ENCODE measurements around the gene GNAT2.

DNA sequence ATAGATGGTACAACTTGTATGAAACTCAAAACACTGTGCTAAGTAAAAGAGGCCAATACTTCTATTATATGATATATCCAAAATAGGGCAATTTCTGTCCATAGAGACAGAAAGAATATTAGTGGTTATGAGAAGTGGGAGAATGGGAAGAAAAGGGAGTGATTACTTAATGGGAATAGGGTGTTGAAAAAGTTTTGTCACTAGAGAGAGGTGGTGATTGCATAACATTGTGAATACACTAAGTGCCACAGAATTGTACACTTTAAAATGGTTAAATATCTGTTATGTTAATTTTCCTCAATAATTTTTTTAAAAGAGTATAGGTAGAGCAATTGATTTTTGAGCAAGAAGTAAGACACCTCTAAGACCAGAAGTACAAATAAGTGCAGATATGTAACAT, 29.7 kb downstream of the GNAT2 start:
- TF ChIP-seq CTCF (IDR thresholded peaks at IDR 0.05 in 8 of 11, conservative IDR thresholded peaks at IDR 0.05 in 3 of 11) = no peak
- no peak for TF ChIP-seq POLR2A (IDR thresholded peaks at IDR 0.05)
- no peak for TF ChIP-seq POLR2AphosphoS5 (IDR thresholded peaks at IDR 0.05)
